Epidermal melanocyte (primary cell): ENCODE data around the gene CPNE7.

Source experiments
- DNase-seq: peaks from one replicate; pipeline ENCODE4 v3.0.0; 2011; ENCODE audit warnings: low spot score; ENCODE audit not compliant: insufficient read length

Gene CPNE7

DNA sequence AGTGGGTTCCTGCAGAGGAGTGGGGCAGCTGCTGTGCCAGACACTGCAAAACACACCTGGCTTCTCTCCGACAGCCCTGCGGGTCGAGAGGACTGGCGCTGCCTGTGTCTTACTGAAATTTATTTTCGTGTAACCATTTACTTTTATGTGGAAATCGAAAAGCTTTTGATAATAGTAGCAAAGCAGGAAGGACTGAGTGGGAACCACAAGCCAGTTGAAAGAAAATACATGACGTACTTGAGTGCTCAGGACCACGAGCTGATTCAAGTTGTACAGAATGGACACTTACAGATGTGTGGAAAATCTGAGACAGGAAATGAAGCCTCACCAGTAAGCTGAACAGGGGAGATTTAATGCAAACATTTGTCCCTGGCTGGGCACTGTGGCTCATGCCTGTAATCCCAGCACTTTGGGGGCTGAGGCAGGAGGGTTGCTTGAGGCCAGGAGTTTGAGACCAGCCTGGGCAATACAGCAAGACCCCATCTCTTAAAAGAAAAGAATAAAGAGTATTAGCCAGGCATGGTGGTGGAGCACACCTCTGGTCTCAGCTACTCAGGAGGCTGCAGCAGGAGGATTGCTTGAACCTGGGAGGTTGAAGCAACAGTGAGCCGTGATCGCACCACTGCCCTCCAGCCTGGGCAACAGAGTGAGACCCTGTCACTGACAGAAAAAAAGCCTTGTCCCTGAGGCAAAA is 26.4 kb upstream of the CPNE7 start:
- DNase-seq: no peak

DNA sequence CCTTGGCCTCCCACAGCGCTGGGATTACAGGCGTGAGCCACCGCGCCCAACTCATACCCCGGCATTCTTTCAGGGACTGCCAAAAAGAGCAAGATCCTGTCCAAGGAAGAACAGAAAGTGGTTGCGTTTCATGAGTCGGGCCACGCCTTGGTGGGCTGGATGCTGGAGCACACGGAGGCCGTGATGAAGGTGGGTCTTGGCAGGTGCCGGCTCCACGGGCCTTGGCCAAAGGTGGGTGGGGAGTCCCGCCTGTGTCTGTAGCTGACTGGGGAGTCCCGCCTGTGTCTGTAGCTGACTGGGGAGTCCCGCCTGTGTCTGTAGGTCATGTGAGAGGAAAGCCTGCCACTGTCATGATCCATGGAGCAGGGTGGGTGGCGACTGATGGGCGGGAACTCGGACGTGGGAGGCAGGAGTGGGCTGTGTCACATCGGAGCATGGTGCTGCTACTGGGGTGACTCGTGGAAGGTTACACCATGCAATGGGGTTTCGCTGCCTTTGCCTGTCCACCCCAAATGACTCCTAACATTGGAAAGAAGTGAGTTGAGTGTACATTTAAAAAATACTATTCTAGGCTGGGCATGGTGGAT is 25.0 kb upstream of the CPNE7 start:
- no peak for DNase-seq

DNA sequence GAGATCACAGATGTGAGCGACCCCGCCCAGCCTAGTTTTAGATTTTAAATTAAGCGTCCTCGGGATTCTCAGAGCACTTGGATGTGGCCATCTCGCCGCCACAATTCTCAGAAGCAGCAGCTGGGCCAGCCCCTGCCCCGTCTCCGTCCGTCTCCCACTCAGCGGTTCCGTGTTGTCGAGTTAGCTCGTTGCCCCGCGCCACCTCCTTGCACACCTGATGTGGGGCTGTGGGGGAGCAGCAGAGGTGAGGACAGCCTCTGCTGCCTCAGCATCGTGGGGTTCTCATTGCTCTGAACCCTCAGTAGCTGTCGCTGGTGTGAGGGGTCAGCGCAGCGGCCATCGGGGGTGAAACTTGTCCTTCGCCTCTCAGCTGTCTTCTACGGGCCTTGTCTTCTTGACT is 23.2 kb upstream of the CPNE7 start:
- DNase-seq: no peak

DNA sequence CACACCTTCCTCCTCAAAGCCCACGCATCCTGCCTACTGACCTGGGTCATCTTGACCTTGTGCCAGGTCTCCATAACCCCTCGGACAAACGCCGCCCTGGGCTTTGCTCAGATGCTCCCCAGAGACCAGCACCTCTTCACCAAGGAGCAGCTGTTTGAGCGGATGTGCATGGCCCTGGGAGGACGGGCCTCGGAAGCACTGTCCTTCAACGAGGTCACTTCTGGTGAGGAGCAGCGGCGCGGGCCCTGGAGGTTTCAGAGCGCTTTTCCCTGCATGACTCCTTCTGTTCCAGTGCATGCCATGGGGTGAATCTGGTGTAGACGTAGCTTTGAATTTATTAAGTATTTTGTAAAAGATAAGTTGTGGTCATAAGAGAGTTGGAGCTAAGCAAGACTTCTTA is 22.6 kb upstream of the CPNE7 start:
- DNase-seq: no peak

DNA sequence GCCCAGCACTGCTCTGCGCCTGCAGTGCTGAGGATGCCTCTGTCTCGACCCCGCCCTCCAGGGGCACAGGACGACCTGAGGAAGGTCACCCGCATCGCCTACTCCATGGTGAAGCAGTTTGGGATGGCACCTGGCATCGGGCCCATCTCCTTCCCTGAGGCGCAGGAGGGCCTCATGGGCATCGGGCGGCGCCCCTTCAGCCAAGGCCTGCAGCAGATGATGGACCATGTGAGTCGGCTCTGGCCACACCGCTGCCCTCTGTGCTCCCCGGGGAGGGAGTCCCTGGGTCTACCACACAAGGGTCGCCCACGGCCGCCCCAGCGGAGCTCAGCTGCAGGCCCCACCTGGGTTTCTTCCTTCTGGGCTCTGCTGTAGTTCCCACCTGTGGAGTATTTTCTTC is 21.8 kb upstream of the CPNE7 start:
- DNase-seq: no peak

DNA sequence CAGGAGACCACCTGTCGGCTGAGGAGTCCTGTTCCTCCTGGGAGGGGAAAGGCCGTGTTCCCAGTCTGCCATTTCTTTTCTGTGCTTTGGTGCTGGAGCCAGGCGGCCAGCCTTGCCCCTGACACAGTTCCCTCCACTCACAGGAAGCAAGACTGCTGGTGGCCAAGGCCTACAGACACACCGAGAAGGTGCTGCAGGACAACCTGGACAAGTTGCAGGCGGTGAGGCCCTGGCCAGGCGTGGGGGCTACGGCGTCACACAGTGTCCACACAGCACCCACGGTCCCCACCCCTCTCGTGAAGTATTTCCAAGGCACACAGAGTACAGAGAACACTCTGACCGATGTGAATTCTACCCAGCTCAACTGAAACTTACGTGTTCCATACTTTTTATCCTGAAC is 21.2 kb upstream of the CPNE7 start:
- DNase-seq: no peak

DNA sequence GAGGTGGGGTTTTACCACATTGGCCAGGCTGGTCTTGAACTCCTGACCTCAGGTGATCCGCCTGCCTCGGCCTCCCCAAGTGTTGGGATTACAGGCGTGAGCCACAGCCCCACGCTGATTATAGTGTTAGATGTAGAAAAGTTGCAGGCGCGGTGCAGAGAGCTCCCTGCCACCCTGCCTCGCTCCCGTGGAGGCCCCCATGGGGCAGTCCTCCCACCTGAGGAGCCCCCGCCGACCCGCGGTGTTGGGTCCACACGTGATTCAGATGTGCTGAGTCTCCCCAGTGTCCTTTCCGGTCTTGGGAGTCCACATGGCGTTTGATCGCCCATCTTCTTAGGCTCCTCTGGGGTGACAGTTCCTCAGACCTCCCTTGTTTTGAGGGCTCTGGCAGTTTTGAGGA is 20.3 kb upstream of the CPNE7 start:
- no peak for DNase-seq

DNA sequence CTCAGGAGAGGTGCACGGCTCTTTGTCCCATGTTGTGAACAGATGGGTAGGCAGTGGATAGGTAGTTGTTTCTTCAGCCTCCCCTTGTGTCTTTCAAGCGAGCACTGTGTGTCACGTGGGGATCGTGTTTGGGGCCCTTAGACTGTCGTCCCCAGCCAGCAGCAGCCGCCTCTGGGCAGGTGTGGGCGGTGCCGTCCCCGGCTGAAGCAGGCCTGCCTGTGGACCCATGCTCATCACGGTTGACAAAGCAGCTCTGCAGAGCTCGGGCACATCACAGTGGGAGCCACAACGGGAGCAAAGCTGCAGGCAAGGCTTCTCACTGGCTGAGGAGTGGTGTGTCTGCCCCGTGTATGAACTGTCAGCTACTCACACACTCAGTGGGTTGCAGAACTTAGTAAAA is 19.8 kb upstream of the CPNE7 start:
- no peak for DNase-seq

DNA sequence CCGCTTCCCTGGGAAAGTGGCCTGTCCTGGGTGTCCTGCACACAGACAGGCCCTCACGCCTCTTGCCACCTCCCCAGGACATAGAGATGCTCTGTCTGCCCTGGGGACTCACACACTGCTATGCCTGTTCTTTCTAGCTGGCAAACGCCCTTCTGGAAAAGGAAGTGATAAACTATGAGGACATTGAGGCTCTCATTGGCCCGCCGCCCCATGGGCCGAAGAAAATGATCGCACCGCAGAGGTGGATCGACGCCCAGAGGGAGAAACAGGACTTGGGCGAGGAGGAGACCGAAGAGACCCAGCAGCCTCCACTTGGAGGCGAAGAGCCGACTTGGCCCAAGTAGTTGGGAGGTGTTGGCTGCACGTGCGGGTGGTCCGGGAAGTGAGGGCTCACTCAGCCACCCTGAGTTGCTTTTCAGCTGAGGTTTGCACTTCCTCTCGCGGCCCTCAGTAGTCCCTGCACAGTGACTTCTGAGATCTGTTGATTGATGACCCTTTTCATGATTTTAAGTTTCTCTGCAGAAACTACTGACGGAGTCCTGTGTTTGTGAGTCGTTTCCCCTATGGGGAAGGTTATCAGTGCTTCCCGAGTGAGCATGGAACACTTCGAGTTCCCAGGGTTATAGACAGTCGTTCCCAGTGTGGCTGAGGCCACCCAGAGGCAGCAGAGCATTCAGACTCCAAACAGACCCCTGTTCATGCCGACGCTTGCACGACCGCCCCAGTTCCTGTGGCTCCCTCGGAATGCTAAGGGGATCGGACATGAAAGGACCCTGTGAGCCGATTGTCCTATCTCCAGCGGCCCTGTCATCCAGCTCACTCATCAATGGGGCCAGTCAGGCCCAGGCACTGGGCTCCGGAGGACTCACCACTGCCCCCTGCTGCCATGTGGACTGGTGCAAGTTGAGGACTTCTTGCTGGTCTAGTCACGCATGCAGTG is 18.5 kb upstream of the CPNE7 start:
- DNase-seq: peak; percentile 75

DNA sequence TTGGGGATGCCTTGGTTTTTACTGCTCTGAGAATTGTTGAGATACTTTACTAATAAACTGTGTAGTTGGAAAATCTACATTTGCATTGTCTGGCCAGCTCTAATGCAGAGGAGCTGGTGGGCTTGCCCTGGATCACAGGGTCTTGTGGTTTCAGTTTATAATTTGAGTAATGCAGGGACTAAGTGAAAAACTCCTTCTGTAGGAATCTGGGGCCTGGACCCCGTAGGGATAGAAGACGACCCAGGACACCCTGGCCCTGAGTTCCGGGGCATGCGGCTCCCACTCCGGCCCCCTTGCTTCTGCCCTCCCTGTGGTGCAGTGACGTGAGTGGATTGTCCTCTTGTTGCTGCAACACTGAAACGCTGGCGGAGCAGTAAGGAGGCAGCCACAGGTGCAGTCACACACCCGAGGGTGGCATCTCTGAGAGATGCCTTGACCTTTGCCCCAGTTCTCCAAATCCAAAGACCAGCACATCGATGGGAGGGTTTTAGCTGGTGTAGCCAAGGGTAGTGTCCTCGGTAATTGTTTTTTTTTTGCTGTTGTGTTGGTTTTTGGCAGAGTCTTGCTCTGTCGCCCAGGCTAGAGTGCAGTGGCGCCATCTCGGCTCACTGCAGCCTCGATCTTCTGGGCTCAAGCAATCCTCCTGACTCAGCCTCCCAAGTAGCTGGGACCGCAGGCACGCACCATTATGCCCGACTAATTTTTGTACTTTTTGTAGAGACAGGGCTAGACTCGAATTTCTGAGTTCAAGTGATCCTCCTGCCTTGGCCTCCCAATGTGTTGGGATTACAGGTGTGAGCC is 17.7 kb upstream of the CPNE7 start:
- DNase-seq: no peak

DNA sequence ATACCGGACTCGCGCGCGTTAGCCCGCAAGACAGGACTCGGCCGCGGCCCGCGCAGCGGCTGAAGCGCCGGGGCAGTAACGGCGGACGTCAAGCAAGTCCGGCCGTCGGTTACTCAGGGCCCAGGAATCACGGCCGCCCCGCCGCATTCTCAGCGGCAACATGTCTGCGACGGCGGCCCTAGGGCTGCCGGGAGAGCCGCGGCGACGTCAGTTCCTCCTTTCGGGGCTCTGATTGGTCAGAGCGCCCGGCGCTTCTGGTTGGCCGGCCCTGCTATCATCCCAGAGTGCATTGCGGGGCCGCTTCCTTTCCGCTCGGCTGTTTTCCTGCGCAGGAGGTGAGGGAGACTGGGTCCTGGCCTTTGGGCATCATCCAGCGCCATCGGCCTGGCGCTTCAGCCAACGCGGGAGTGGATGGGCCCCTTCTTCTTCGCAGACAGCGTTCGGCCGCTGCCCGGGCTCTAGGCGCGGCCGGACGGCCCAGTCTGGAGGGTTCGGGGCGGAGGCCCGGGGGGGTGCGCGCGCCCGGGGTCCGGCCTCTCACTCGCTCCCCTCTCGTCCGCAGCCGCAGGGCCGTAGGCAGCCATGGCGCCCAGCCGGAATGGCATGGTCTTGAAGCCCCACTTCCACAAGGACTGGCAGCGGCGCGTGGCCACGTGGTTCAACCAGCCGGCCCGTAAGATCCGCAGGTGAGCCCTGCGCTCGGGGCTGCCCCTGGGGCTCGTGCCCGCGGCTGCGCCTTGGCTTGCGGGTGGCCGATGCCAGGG is 15.0 kb upstream of the CPNE7 start, which contains the start of gene RPL13:
TSS of gene RPL13 (plus strand) at position 305 of the 764 bp plus-strand sequence. CDS start at position 583, 278 bp downstream.
- peak; percentile 98 for DNase-seq

DNA sequence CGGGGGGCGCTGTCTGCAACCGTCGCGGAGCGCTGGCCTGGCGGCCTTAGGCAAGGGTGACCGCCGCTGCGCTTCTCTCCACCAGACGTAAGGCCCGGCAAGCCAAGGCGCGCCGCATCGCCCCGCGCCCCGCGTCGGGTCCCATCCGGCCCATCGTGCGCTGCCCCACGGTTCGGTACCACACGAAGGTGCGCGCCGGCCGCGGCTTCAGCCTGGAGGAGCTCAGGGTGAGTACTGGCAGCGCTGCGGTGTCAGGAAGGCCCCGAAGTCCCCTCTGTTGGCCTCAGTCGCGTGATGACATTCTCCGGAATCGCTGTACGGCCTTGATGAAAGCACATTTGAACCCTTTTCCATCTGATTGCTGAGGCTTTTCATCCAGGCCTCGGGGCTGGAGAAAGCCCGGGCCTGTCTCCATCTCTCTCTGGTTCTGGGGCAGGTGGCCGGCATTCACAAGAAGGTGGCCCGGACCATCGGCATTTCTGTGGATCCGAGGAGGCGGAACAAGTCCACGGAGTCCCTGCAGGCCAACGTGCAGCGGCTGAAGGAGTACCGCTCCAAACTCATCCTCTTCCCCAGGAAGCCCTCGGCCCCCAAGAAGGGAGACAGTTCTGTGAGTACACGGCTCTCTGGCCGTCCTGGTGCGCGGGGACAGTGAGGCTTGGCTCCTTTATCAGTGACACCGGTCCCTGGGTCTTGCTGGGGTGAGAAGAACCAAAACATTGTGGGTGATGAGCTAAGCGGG is 14.2 kb upstream of the CPNE7 start:
- no peak for DNase-seq

DNA sequence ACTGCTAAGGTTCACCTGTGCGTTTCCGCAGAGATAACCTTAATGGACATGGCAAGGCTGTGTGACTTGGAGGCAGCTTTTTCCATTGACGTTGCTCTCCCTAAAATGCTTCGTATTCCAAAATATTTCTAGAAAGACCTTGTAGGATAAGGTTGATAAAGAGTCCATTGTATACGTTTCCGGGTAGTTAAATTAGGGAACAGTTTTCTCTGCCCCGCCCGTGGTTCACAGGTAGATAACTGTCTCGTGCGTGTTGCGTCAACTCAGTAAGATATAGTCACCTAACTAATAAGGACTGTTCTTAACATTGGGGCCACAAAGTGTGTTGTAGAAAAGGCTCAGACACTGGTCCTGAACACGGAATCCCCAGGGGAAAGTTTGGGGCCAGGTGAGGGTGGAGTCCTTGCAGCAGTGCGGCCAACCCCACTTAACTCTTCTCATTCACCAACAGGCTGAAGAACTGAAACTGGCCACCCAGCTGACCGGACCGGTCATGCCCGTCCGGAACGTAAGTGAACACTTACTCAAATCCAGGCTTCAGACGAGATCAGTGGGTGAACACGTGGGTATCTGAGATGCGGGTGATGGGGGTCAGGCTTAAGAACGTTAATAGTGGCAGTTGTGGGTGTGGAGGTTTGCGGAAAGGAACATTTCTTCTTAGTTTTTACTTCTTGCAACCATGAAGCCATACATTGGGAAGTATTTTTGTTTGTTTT is 13.5 kb upstream of the CPNE7 start:
- no peak for DNase-seq

DNA sequence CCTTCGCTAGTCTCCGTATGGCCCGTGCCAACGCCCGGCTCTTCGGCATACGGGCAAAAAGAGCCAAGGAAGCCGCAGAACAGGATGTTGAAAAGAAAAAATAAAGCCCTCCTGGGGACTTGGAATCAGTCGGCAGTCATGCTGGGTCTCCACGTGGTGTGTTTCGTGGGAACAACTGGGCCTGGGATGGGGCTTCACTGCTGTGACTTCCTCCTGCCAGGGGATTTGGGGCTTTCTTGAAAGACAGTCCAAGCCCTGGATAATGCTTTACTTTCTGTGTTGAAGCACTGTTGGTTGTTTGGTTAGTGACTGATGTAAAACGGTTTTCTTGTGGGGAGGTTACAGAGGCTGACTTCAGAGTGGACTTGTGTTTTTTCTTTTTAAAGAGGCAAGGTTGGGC is 12.6 kb upstream of the CPNE7 start:
- DNase-seq: no peak

DNA sequence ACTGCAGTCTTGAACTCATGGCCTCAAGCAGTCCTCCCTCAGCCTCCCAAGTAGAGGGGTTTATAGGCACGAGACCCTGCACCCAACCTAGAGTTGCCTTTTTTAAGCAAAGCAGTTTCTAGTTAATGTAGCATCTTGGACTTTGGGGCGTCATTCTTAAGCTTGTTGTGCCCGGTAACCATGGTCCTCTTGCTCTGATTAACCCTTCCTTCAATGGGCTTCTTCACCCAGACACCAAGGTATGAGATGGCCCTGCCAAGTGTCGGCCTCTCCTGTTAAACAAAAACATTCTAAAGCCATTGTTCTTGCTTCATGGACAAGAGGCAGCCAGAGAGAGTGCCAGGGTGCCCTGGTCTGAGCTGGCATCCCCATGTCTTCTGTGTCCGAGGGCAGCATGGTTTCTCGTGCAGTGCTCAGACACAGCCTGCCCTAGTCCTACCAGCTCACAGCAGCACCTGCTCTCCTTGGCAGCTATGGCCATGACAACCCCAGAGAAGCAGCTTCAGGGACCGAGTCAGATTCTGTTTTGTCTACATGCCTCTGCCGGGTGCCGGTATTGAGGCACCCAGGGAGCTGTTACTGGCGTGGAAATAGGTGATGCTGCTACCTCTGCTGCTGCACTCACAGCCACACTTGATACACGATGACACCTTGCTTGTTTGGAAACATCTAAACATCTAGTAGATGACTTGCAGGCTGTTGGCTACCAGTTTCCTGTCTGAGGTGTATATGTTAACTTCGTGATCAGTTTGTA is 11.7 kb upstream of the CPNE7 start:
- no peak for DNase-seq

DNA sequence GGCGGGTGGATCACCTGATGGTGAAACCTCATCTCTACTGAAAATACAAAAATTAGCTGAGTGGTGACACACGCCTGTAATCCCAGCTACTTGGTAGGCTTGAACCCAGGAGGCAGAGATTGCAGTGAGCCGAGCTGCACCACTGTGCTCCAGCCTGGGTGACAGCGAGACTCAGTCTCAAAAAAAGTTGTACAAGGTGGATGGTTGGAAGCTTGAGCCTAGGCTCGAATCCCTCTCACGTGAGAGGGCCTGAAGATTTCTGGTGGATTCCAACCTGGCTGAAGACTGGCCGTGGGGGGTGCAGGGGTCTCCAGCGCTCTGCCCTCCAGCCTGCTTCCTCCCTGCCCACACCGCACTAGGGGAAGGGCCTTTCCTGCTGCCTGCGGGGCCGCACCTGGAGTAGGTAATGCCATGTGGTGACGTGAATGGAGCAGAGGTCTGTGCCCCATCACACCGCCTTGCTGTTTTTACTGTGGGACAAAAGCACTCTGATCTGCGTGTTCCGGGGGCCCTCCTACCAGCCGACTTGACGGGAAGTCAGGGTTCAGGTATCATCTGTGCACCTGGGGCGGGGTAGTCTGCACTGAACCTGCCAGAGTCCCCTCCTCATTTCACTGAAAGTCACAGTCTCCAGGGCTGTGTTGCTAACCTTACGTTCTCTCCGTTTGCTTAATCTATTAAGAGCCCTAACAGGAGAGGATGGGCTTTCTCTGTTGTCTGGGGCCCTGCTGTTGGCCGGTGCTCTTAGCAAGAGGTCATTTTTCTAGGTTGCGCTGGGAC is 10.9 kb upstream of the CPNE7 start:
- no peak for DNase-seq

DNA sequence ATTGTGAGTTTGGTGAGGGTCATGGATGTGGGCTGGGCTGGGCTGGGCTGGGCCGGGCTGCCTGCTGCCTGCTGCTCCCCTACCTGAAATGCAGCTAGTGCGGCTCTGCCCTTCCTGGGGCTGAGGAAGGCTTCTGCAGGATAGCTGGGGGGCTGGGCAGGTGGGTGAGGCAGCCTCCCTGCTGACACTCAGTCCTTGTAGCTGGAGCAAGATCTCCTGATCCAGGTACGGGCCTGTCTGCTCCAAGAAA is 10.4 kb upstream of the CPNE7 start:
- no peak for DNase-seq
